GM18519 (cell line): Measurements from ENCODE around the gene FIBCD1.

ENCODE experiments used
- ATAC-seq: cut with Tn5 transposase; IDR thresholded peaks from one replicate; pipeline ENCODE4 v1.9.1; 2021; ENCODE audit warnings: mild to moderate bottlenecking, moderate library complexity; ENCODE audit not compliant: unreplicated experiment, low FRiP score

FIBCD1 gene

DNA sequence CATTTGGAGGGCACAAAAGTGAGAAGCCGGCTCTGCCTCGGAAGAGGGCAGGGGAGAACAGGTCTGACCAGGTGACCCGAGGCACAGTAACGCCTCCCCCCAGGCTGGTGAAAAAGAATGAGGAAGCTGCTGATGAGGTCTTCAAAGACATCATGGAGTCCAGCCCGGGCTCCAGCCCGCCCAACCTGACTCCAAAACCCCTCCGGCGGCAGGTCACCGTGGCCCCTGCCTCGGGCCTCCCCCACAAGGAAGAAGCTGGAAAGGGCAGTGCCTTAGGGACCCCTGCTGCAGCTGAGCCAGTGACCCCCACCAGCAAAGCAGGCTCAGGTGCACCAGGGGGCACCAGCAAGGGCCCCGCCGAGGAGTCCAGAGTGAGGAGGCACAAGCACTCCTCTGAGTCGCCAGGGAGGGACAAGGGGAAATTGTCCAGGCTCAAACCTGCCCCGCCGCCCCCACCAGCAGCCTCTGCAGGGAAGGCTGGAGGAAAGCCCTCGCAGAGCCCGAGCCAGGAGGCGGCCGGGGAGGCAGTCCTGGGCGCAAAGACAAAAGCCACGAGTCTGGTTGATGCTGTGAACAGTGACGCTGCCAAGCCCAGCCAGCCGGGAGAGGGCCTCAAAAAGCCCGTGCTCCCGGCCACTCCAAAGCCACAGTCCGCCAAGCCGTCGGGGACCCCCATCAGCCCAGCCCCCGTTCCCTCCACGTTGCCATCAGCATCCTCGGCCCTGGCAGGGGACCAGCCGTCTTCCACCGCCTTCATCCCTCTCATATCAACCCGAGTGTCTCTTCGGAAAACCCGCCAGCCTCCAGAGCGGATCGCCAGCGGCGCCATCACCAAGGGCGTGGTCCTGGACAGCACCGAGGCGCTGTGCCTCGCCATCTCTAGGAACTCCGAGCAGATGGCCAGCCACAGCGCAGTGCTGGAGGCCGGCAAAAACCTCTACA, 54.2 kb downstream of the FIBCD1 start:
- no peak for ATAC-seq

DNA sequence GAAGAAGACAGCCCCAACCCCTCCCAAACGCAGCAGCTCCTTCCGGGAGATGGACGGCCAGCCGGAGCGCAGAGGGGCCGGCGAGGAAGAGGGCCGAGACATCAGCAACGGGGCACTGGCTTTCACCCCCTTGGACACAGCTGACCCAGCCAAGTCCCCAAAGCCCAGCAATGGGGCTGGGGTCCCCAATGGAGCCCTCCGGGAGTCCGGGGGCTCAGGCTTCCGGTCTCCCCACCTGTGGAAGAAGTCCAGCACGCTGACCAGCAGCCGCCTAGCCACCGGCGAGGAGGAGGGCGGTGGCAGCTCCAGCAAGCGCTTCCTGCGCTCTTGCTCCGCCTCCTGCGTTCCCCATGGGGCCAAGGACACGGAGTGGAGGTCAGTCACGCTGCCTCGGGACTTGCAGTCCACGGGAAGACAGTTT, 54.9 kb downstream of the FIBCD1 start:
- ATAC-seq = no peak

DNA sequence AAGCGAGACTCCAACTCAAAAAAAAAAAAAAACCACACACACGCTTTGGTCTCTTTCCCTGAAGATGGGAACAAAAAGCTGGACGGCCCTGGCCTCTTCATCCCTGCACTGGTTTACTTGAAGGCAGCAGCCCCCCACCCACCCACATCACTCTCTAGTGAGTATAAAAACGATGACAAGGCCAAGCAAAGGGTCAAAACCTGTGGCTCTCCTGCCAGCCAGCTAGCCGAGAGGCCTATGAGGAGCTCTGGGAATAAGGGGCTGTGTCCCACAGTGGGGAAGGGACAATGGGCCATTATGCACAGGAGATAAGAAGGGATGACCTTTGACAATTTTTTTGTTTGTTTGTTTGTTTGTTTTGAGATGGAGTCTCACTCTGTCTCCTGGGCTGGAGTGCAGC, 55.6 kb downstream of the FIBCD1 start:
- ATAC-seq = no peak

DNA sequence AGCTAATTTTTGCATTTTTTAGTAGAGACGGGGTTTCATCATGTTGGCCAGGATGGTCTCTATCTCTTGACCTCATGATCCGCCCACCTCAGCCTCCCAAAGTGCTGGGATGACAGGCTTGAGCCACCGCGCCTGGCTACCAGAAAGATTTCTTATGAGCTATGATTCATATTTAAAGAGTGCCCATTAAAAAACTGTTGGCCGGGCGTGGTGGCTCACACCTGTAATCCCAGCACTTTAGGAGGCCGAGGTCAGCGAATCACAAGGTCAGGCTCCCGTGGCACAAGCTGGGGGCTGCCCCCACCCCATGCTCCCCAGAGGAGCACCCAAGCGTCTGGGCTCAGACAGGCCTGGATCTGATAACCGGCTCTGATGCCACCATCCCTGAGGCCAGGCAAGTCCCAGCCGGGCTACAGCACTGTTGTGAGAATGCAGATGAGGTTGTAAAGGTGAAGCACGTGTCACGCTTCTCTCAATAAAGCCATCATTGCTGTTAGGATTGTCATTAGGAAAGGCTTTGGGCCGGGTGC, 56.3 kb downstream of the FIBCD1 start:
- ATAC-seq = no peak

DNA sequence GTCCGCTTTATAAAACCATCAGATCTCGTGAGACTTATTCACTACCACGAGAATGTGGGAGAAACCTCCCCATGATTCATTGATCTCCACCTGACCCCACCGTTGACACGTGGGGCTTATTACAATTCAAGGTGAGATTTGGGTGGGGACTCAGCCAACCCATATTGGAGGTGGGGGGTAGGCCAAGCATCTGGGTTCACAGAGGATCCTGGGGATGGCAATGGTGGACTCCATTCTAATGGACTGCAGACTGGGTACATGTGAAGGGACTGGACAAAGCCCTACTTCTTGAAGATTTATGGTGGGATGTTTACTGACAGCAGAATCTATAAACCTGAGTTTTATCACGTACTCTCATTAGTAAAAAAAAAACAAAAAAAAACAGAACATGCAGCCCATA, 57.5 kb downstream of the FIBCD1 start:
- ATAC-seq = no peak

DNA sequence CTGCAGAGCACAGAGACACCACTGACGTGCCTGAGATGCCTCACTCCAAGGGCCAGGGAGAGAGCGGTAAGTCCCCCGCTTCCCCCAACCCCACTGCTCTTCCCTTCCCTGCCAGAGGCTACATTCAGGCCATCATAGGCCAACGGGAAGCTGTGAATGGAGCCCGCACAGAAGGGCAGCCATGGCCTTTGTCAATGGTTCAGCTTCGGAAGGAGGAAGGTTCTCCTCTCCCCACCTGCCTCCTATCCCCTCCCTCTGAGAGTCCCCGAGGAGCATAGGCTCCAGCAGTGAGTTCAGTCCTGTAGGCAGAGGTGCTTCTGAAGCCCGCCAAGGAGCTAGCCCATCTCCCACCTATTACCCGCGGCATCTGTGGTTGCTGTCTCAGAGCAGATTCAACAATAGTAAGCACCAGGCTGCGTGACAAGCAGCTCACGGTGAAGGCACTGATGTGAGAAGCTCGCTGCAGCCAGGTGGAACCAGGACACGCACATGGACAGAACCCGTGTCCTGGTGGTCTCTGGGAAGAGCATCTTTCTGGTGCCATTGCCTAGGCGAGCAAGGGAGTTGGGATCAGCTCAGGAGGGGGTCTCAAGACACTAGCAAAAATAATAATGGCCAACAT, 58.3 kb downstream of the FIBCD1 start:
- no peak for ATAC-seq

DNA sequence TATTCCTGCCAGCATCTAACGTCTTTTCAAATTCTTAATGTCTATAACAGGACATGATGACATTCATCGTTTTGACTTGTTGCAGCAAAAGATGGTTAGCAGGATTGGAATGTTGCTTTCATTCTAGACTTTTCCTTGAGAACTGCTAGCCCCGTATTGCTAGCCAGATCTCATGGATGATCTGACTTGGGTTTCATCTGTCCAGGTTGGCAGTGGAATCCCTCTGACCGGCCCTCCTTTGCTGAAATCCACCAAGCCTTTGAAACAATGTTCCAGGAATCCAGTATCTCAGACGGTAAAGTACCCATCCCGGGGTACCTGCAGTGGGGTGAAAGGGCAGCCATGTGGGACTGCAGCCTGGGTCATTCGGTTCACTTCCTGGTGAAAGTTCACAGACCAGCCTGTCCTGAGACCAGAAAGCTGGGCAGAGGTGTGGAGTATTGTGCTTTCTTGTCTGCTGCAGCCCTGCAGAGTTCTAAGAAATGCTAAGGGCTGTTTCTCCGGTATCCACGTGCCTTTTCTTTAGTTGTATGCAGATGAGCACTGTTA, 59.1 kb downstream of the FIBCD1 start:
- ATAC-seq = no peak

DNA sequence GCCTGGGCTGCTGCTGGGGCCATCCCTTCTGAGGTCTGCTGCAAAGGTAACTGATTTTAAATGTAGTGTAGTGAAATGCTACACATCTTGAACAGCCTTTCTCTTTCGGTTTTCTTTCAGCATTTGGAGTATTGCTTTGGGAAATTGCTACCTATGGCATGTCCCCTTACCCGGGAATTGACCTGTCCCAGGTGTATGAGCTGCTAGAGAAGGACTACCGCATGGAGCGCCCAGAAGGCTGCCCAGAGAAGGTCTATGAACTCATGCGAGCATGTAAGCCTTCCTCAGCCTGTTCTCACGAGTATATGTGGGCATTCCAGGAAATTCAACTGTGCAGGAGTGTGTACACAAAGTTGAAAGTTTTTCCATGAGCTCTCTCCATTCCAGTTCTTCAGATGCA, 60.8 kb downstream of the FIBCD1 start:
- no peak for ATAC-seq

DNA sequence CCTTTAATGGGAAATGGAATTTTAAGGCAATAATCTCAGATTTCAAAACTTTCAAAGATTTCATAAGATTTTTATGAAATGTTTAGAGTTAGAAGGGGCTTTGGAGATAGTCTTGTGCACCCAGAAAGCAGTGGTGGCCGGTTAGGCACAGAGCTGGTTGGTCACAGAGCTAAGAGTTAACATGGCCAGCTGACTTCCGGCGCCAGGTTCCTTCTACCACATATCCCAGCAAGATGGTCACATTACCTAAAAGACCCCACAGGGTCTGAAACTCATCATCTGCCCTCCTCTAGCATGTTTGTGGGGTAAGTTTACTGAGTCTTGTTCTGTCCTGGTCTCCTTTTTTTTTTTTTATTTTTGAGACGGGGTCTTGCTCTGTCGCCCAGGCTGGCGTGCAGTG, 61.7 kb downstream of the FIBCD1 start:
- ATAC-seq = no peak

DNA sequence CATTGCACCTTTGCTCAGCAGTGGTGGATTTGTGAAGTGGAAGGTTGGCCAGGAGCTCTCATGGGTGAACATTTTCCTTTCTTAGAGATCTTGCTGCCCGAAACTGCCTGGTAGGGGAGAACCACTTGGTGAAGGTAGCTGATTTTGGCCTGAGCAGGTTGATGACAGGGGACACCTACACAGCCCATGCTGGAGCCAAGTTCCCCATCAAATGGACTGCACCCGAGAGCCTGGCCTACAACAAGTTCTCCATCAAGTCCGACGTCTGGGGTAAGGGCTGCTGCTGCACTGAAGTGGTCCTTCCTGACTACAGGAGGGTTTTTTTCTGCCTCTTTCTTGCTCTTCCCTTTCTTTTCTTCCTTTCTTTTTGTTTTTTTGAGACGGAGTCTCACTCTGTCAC, 64.3 kb downstream of the FIBCD1 start:
- no peak for ATAC-seq

DNA sequence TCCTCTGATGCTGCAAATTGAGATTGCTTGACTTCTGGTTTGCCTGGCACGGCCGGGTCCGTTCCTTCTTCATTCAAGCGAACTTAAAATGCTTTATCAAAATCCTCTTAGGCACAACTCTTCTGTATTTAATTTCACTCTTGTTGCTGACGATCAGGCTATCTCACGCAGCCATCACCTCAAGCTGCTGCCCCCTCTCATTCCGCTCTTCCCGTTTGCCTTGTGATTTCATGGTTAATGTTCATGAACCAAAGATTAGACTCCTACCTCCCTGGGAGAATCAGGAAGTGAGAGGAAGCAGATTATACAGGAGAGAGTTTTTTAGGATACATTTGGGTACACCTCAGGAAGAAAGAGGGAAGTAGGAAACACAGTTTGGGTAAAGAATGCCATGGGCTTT, 65.1 kb downstream of the FIBCD1 start:
- no peak for ATAC-seq

DNA sequence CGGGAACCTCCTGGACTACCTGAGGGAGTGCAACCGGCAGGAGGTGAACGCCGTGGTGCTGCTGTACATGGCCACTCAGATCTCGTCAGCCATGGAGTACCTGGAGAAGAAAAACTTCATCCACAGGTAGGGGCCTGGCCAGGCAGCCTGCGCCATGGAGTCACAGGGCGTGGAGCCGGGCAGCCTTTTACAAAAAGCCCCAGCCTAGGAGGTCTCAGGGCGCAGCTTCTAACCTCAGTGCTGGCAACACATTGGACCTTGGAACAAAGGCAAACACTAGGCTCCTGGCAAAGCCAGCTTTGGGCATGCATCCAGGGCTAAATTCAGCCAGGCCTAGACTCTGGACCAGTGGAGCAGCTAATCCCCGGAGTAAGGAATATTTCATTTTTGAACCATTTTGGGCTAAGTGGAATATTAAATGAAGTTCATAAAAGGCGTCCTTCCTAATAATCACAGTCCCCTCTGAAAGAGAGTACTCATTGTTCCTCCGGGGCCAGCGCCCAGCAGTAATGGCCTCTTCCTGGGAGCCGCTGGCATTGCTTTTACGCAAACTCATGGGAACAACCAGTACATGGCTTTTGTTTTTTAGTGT, 66.0 kb downstream of the FIBCD1 start:
- ATAC-seq = no peak

DNA sequence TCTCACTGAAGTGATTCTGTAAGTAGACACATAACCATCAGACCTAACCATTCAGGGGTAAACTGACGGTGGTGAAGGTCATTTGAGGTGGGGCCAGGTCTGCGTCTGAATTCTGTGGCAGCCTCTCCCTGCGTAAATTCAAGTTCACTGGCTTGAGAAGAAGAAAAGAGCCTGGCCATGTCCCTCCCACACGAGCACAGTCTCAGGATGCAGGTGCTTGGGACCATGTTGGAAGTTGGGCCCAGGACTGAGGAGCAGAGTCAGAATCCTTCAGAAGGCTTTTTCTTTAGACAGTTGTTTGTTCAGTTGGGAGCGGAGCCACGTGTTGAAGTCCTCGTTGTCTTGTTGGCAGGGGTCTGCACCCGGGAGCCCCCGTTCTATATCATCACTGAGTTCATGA, 66.5 kb downstream of the FIBCD1 start:
- no peak for ATAC-seq

DNA sequence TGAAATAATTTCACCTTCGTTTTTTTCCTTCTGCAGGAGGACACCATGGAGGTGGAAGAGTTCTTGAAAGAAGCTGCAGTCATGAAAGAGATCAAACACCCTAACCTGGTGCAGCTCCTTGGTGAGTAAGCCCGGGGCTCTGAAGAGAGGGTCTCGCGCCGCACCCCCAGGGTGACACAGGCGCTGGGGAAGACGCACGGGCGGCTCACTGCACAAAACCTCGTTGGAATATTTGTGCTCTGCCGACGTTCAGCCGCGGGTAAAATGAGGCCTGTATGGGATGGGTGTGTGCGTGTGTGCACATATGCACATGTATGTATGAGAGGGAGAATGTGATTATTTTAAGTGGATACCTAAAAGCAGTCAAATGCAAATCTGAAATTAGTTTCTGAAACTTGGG, 67.0 kb downstream of the FIBCD1 start:
- ATAC-seq = no peak

DNA sequence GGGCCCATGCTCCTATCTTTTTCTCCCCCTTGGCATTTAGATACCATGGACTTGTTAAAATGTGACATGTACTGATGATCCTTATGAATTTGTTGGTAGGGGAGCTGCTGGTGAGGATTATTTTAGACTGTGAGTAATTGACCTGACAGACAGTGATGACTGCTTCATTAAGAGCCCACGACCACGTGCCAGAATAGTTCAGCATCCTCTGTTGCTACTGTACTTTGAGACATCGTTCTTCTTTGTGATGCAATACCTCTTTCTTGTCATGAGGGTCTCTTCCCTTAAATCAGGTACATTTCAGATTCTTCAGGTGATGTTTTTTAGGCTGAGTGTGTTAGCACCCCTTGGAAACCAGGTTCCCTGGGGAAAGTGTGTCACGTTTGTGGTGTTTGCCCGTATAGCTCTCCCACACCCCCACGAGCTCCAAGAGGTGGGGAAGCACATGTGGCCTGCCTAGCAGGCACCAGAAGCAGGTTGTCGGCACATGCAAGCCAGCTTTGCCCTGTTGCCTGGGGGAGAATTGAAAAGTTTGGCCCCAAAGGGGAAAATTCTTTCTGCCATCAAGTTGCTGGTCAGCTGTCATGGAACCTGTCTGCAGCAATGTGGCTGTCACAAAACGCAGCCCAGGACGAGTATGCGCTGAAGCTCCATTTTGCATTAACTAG, 67.5 kb downstream of the FIBCD1 start:
- ATAC-seq = no peak

DNA sequence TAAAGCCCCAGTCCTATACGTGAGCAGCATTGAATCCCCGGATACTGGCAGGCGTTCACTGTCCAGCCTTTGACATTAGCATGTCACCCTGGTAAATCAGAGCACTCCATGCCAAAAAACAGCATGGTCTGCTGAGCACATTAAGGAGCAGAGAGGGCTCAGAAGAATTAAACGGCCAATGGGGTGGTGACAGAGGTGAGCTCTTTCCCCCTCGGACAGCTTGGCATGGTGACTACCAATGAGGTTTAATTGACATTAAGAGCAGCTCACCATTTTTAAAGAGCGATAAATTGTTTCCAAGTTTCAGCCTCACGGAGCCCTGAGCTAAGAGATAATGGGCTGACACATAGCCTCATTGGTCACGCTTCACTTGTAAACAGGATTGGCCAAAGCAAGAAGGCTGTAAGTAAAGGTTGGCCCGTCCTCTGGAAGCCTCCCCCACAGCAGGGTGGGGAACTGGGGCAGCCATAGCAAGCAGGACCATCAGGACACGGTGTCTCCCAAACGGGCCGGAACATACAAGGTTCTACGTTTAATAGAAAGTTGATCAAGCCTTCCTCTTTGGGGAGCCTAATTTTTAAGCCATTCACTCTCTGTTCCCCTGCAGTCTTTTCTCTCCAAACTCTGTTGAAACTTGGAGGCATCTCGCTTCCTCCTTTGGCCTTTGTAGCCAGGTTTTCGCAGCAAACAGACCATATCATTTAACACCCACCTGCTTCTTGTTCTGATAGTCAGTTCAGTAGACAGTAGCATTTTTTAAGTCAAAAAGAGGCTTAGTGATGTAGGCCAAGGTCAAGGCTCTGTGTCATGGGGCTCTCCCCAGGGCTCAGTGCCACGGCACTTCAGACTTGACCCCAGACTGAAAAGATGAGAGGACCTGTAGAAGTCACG, 68.3 kb downstream of the FIBCD1 start:
- ATAC-seq = no peak

DNA sequence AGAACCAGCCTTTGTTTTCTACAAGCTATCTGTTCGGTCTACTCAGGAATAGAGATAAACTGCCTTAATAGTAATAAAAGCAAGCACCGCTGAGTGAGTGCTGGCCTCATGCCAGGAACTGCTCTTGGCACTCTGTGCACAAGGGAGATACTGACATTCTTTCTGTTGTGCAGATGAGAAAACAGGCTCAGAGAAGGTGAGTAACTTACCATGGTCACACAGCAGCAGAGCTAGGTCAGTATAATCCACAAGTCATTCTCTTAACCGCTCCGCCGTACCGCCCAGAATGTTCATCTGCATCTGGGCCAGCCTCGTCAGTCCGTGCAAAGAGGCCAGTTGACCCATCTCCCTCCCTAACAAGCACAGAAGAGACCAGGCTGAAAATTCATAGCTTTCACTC, 69.8 kb downstream of the FIBCD1 start:
- ATAC-seq = no peak

DNA sequence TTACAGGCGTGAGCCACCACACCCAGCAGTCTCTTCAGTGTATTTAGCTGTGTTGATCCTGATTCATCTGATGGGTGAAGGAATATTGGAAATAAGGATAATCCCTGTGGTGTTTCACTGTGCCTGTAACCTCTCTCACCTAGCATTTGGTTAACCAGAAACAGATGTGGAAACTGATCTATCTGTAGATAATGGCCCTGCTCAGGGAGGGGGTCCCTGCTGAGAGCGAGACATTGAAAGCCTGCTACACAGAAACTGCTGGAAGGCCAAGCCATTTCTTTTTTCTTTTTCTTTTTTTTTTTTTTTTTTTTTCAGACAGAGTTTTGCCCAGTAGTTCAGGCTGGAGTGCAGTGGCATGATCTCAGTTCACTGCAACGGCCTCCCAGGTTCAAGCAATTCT, 70.8 kb downstream of the FIBCD1 start:
- no peak for ATAC-seq

DNA sequence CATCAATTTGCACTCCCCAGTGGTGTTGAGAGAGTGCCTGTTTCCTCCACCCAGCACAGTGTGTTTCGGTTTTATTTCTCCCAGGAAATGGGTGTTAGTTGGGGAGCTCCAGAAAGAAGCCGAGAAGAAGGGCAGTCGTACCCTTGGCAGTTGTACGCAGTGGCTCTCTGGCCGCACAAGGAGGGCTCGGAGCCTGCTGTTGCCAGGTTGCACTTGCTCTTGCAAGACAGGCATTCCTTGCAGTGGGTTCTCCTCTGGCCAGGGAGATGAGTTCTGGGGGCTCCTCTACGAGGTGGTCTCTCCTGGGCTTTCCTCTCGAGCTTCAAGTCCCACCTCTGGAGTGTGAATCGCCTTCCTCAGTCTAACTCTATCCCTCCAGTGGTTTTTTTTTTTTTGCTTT, 71.5 kb downstream of the FIBCD1 start:
- no peak for ATAC-seq
